ENCODE measurements around the gene NCKAP1. TPM values are rescaled to one million over a fixed set of nuclear protein-coding genes. Genes with fewer than 3 reads are reported as not detected.

The NCKAP1 gene
- total and polyA plus RNA-seq, 2 donors from 2014 or later: 45.4 to 140 TPM

DNA sequence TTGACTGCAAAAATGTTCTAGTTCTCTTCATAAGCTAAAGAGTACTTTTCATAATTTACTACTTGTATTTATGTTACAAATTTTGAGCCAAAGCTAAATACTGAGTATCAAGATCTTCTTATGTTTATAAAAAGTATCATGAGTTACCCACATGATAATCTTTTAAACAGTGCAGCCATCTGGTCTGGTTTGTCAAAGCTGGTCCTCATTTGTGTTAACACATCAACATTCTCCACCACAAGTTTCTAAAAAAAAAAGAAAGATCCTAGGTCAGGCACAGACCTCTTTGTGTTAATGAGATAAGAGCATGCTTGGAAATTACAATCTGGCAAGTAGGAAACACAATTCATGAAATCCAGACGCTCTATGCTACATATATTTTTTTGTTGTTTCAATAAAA is 96.3 kb downstream of the NCKAP1 start:
- intact Hi-C loops (cut with DNase I): no loop called here
- Histone ChIP-seq H3K4me1 (ENCODE audit: control insufficient read depth in 2 of 3, insufficient read depth in 2 of 3, low read depth in 1 of 3, low read length in 3 of 3) (peaks cover 0 to 2% (median 1%) of the 10 kb centered on the region in 3 donors), H3K4me3 (ENCODE audit: low read length in 3 of 3) (no peak overlapping the region), H3K27me3 (ENCODE audit: control insufficient read depth, insufficient read depth, low read length) (no peaks in the 10 kb centered on the region), H3K36me3 (ENCODE audit: control insufficient read depth in 2 of 3, insufficient read depth in 3 of 3, low read length in 3 of 3) (peaks cover 0 to 21% (median 2%) of the 10 kb centered on the region in 3 donors), H3K9ac (ENCODE audit: low read length in 3 of 3) (no peak overlapping the region), H3K9me3 (ENCODE audit: control insufficient read depth in 2 of 3, insufficient read depth in 1 of 3, low read length in 3 of 3) (no peaks in the 10 kb centered on the region), H3K27ac (ENCODE audit: low read depth in 2 of 2, low read length in 2 of 2) (no peak overlapping the region)
- TF ChIP-seq, protein P1, sequence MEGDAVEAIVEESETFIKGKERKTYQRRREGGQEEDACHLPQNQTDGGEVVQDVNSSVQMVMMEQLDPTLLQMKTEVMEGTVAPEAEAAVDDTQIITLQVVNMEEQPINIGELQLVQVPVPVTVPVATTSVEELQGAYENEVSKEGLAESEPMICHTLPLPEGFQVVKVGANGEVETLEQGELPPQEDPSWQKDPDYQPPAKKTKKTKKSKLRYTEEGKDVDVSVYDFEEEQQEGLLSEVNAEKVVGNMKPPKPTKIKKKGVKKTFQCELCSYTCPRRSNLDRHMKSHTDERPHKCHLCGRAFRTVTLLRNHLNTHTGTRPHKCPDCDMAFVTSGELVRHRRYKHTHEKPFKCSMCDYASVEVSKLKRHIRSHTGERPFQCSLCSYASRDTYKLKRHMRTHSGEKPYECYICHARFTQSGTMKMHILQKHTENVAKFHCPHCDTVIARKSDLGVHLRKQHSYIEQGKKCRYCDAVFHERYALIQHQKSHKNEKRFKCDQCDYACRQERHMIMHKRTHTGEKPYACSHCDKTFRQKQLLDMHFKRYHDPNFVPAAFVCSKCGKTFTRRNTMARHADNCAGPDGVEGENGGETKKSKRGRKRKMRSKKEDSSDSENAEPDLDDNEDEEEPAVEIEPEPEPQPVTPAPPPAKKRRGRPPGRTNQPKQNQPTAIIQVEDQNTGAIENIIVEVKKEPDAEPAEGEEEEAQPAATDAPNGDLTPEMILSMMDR (IDR thresholded peaks at IDR 0.05; ENCODE audit: borderline replicate concordance, extremely low read depth, insufficient read depth): no peak
- FAIRE-seq (no peak), DNase-seq (no peak)

DNA sequence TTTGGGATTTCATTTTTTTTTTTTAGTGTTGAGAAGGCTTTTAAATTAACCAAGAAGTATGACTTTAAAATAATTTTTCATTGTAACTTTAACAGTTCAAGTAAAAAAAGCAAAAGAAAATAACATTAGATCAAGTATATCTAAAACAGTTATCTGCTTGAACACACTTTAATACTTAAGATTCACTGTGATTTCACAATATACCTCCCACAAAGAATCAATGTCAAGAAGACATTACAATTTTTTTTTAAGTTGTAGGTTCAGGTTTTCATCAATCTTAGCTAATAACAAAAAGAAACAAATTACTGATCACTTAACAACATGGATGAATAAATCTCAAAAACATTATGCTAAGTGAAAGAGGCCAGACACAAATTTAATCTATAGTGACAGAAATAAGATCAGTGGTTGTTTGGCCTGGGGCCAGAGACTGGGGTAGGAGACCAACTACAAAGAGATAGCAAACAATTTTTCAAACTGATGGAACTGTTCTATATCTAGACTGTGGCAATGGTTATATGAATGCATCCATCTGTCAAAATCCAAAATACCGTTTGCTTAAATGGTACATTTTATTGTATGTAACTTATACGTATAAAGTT is 97.0 kb downstream of the NCKAP1 start:
- FAIRE-seq (no peak), DNase-seq (no peak)
- Histone ChIP-seq H3K9ac (ENCODE audit: low read length in 3 of 3) (no peak overlapping the region), H3K9me3 (ENCODE audit: control insufficient read depth in 2 of 3, insufficient read depth in 1 of 3, low read length in 3 of 3) (no peaks in the 10 kb centered on the region), H3K27ac (ENCODE audit: low read depth in 2 of 2, low read length in 2 of 2) (no peak overlapping the region), H3K27me3 (ENCODE audit: control insufficient read depth, insufficient read depth, low read length) (no peaks in the 10 kb centered on the region), H3K4me1 (ENCODE audit: control insufficient read depth in 2 of 3, insufficient read depth in 2 of 3, low read depth in 1 of 3, low read length in 3 of 3) (no peaks in the 10 kb centered on the region), H3K4me3 (ENCODE audit: low read length in 3 of 3) (no peak overlapping the region), H3K36me3 (ENCODE audit: control insufficient read depth in 2 of 3, insufficient read depth in 3 of 3, low read length in 3 of 3) (peaks cover 2 to 21% (median 2%) of the 10 kb centered on the region in 3 donors)
- intact Hi-C loops (cut with DNase I): no loop called here
- TF ChIP-seq, protein P1 (IDR thresholded peaks at IDR 0.05; ENCODE audit: borderline replicate concordance, extremely low read depth, insufficient read depth): no peak

DNA sequence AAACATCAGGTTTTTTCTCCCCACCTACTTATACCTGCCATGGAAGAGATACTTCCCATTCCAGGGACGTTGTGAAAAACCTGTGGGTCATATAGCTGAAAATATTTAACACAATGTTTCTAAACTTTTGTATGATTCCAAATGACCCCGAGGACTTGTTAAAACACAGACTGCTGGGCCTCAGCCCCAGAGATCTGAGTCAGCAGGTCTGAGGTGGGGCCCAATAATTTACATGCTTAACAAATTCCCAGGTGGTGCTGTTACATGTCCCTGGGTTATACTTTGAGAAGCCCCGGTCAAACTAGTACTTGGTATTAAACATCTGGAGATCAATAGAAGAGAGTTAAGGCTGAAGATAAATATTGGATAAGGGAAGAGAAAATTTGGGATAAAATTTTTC is 100.4 kb downstream of the NCKAP1 start:
- H3K9ac ChIP-seq (ENCODE audit: low read length in 3 of 3): no peak overlapping the region
- H3K27ac ChIP-seq (ENCODE audit: low read depth in 2 of 2, low read length in 2 of 2): no peak overlapping the region
- intact Hi-C loops (cut with DNase I): no loop called here
- FAIRE-seq: no peak
- peaks cover 2 to 25% (median 4%) of the 10 kb centered on the region in 3 donors for H3K36me3 ChIP-seq (ENCODE audit: control insufficient read depth in 2 of 3, insufficient read depth in 3 of 3, low read length in 3 of 3)
- TF ChIP-seq, protein P1 (IDR thresholded peaks at IDR 0.05; ENCODE audit: borderline replicate concordance, extremely low read depth, insufficient read depth): no peak
- no peaks in the 10 kb centered on the region for H3K9me3 ChIP-seq (ENCODE audit: control insufficient read depth in 2 of 3, insufficient read depth in 1 of 3, low read length in 3 of 3)
- H3K27me3 ChIP-seq (ENCODE audit: control insufficient read depth, insufficient read depth, low read length): no peaks in the 10 kb centered on the region
- no peaks in the 10 kb centered on the region for H3K4me1 ChIP-seq (ENCODE audit: control insufficient read depth in 2 of 3, insufficient read depth in 2 of 3, low read depth in 1 of 3, low read length in 3 of 3)
- DNase-seq: no peak
- H3K4me3 ChIP-seq (ENCODE audit: low read length in 3 of 3): no peak overlapping the region

DNA sequence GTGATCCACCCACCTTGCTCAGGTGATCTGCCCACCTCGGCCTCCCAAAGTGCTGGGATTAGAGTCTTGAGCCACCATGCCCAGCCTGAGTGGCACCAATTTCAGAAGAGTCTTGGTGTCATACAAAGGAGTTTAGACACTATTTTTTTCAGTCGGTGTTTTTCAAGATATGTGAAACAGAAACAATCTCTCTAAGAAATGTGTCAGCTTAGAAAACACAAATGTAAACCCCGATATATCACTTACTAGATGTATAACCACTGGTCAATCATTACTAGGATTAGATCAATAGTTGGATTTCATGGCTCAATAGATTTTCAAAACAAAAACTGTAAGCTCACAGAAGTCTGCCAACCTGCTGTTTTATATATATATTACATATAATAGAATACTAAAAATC is 104.6 kb downstream of the NCKAP1 start:
- Histone ChIP-seq H3K4me1 (ENCODE audit: control insufficient read depth in 2 of 3, insufficient read depth in 2 of 3, low read depth in 1 of 3, low read length in 3 of 3) (no peaks in the 10 kb centered on the region), H3K27me3 (ENCODE audit: control insufficient read depth, insufficient read depth, low read length) (no peaks in the 10 kb centered on the region), H3K27ac (ENCODE audit: low read depth in 2 of 2, low read length in 2 of 2) (no peak overlapping the region), H3K4me3 (ENCODE audit: low read length in 3 of 3) (no peak overlapping the region), H3K9ac (ENCODE audit: low read length in 3 of 3) (no peak overlapping the region), H3K9me3 (ENCODE audit: control insufficient read depth in 2 of 3, insufficient read depth in 1 of 3, low read length in 3 of 3) (no peaks in the 10 kb centered on the region), H3K36me3 (ENCODE audit: control insufficient read depth in 2 of 3, insufficient read depth in 3 of 3, low read length in 3 of 3) (peaks cover 0 to 19% (median 4%) of the 10 kb centered on the region in 3 donors)
- FAIRE-seq (no peak), DNase-seq (no peak)
- TF ChIP-seq, protein P1 (IDR thresholded peaks at IDR 0.05; ENCODE audit: borderline replicate concordance, extremely low read depth, insufficient read depth): no peak
- intact Hi-C loops (cut with DNase I): no loop called here
